GM19239 (cell line): ENCODE results near the gene MBD6.

Experiments used
- DNase-seq: peaks from one replicate; pipeline ENCODE4 v3.0.0; 2011; ENCODE audit warnings: low spot score; ENCODE audit not compliant: insufficient read length
- FAIRE-seq: peaks from 2 replicates; lab custom pipeline; 2011; peaks lifted over from hg19 to GRCh38; lab: Jason Lieb, UNC

Gene MBD6

DNA sequence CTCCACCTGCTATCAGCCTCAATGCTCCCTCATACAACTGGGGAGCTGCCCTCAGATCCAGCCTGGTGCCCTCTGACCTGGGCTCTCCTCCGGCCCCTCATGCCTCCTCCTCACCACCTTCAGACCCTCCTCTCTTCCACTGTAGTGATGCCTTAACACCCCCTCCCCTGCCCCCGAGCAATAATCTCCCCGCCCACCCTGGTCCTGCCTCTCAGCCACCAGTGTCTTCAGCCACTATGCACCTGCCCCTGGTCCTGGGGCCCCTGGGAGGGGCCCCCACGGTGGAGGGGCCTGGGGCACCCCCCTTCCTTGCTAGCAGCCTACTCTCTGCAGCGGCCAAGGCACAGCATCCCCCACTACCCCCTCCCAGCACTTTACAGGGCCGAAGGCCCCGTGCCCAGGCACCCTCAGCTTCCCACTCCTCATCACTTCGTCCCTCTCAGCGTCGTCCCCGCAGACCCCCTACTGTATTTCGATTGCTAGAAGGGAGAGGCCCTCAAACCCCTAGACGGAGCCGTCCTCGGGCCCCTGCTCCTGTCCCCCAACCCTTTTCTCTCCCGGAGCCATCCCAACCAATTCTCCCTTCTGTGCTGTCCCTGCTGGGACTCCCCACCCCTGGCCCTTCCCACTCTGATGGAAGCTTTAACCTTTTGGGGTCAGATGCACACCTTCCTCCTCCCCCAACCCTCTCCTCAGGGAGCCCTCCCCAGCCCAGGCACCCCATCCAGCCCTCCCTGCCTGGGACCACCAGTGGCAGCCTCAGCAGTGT lies 3.2 kb downstream of the MBD6 start:
- DNase-seq (no peak), FAIRE-seq (no peak)

DNA sequence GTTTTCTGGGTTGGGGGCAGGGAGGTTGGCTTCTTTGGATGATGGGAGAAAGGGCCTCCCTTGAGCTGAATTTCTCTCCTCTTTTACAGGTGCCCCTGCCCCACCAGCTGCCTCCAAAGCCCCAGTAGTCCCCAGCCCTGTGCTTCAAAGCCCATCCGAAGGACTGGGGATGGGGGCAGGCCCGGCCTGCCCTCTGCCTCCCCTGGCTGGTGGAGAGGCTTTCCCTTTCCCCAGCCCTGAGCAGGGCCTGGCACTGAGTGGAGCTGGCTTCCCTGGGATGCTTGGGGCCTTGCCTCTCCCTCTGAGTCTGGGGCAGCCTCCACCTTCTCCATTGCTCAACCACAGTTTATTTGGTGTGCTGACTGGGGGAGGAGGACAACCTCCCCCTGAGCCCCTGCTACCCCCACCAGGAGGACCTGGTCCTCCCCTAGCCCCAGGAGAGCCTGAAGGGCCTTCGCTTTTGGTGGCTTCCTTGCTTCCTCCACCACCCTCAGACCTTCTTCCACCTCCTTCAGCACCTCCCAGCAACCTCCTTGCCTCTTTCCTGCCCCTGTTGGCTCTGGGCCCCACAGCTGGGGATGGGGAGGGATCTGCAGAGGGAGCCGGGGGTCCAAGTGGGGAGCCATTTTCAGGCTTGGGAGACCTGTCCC lies 4.0 kb downstream of the MBD6 start:
- no peak for FAIRE-seq

DNA sequence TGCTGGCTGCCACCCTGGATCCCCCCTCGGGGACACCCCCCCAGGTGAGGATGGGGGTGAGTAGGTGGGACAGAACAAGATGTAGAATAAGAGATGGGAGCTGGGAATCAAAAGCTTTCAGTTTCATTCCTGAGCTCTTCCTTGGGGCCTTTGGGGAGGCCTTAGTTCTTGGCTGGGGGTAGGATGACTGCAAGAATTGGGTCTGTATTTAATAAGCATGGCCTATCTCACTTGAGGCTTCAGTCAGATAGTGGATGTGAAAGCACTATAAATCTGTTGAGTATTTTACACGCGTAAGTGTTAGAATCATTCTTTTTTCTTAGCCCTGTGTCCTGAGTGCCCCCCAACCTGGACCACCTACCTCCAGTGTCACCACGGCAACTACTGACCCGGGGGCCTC lies 4.6 kb downstream of the MBD6 start:
- DNase-seq (no peak), FAIRE-seq (no peak)

More for the DNA sequence above, 4.0 kb downstream of the MBD6 start:
- DNase-seq = no peak

DNA sequence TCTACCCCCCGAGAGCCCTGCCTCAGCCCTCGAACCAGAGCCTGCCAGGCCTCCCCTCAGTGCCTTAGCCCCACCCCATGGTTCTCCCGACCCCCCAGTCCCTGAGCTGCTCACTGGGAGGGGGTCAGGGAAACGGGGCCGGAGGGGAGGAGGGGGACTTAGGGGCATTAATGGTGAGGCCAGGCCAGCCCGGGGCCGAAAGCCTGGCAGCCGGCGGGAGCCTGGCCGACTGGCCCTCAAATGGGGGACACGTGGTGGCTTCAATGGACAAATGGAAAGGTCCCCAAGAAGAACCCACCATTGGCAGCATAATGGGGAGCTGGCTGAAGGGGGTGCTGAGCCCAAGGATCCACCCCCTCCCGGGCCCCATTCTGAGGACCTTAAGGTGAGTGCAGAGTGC lies 5.6 kb downstream of the MBD6 start:
- DNase-seq (no peak), FAIRE-seq (no peak)

DNA sequence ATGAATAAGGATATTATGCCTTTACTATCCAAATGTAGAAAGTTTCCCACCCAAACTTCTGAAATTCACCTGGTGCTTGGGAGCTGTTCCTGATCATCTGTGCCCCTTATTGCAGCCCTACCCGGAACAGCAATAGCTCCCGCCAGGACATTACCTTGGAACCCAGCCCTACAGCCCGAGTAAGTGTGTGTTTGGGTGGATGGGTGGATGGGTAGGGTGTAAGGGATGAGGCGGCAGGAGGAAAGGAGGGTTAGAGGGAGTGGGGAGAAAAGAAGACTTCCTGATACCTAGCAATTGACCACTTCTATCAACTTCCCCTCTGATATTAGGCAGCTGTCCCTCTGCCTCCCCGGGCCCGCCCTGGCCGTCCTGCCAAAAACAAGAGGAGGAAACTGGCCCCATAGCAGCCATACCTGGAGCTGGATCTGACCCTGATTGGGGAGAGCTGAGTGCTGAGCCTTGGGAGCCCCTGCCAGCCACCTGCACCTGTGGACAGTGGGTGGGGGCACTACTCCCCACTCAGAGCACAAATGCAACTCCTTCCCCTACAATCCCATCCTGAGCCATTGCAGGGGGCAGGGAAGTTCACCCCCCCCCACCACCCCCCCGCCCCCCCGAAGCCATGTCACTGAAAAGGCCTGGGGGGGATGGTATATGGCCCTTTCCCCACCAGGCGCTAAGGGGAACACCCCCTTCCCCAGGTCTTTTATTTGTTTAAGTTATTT lies 6.4 kb downstream of the MBD6 start:
- FAIRE-seq = no peak

DNA sequence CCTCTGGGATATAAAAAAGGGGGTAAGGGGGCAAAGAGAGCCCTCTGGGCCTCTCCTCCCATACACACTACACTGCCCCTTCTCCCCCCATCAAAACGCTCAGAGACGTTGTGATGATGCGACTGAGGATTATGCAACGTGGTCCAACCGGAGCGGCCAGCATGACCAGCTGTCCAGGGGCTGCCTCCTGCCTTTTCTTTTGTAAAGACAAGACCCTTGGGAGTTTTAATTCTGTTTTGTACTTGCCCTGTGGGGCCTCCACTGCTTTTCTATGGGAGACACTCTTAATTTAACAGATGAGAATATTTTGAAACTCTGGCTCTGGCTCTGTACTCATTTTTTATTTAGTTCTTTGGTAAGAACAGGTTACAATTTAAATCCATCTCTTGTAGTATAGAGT lies 7.2 kb downstream of the MBD6 start:
- no peak for DNase-seq
- no peak for FAIRE-seq

More for the DNA sequence above, 6.4 kb downstream of the MBD6 start:
- DNase-seq = no peak

DNA sequence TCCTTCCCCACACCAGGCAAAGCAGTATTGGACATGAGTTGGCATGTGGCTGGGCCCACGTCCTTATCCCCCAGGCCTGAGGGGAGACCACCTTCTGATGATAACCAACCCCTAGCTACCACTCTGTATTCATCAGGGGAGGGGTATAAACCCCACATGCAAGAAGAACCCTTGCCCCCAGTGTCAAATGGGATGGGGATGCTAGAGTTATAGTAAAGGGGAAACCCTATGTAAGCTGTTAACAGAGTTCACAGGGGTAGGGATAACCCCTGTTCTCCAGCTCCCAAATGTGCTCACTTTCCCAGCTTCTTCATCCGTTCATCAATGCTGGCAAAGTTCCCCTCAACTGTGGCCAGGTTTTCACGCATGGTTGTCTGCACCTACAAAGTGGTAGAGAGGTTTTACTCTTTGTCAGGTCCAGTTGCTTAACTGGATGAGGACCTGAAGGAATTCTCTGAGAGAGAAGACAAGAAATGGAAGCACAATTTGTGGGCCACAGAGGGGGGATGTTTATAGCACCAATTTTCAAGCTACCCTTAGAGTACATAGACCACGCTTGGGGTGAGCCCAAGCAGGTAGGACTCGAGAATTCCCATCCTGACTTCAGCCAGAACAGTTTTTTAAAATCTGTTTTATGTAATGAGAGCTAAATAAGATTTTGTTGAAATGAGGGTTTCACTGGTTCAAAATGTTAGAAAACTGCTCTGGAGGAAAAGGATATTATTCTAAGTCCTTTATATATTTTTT lies 7.9 kb downstream of the MBD6 start:
- FAIRE-seq = no peak

DNA sequence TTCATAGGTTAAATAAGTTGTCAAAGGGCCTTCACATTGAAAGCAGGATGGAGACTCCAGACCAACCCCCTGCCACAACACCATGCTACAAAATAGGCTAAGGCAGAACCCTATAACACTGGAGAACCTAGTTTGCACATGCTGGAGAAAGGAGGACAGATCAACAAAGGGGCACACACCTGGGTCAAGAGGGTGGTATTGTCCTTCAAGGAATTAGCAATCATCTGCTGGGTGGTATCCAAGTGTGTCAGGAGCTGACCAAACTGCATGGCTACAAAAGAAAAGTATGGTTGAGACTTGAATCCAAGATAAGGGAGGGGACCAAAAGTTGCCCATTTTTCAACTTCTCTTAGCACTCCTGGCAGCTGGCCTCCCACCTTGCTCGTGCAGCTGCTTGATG lies 9.2 kb downstream of the MBD6 start:
- no peak for FAIRE-seq

More for the DNA sequence above, 7.9 kb downstream of the MBD6 start:
- DNase-seq = no peak

DNA sequence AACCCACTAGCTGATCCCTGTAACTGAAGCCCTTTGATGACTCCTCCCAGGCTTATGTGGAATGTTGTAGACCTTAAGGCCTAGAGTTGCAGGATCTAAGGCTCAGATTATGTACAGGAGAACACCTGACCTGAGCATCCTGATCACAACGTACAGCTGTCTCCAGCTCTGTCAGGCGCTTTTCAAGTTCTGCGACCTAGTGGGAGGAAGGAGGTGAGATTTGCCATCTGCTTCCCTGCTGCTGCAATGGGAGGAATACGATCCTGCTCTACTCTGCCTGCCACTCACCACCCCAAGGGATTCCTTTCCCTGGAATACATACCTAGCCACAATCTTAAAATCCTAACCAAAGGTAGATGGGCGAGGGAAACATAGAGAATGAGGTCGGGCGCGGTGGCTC lies 10.5 kb downstream of the MBD6 start:
- FAIRE-seq (no peak), DNase-seq (no peak)

More for the DNA sequence above, 9.2 kb downstream of the MBD6 start:
- no peak for DNase-seq

DNA sequence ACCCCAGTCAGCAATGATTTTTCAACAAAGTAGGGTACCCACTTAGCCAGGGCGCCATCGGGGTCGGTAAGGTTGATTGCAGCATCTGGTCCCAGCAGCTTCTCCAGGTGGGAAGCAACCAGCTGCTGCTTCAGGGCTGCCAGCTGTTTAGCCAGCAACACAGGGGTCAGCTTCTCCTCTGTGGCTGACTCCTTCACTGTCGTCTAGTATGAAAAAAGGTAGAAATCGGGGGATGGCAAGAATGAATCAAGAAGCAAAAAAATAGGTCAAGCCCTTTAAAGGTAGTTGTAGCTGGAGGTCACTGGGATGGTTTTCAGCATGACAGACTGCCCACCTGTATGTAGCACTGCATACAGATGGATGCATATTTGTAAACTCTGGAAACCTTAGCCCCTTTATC lies 11.6 kb downstream of the MBD6 start:
- no peak for DNase-seq
- no peak for FAIRE-seq

DNA sequence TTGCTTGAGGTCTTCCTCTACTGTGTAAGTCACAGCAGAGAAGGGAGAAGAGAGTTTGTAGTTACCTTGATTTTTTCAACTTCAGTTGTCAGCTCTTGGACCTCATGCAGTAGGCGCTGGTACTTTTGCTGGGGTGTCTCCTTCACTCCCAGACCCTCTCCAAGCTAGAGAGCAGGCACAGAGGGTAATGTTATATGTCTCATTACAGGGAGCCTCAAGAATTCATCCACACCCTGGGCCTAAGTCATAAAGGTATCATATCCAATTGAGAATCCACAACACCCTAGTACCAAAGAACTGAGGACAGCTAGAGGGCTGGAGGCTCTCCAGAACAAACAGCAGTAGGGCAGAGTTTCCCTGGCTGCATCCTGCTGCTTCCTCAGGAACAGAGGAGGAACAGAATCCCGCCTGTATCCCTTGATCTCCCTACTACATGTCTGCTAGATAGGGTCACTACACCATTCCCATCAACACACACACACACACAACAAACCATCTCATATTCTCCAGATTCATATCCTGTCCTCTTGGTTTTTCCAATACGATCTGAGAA lies 12.4 kb downstream of the MBD6 start:
- FAIRE-seq (no peak), DNase-seq (no peak)

DNA sequence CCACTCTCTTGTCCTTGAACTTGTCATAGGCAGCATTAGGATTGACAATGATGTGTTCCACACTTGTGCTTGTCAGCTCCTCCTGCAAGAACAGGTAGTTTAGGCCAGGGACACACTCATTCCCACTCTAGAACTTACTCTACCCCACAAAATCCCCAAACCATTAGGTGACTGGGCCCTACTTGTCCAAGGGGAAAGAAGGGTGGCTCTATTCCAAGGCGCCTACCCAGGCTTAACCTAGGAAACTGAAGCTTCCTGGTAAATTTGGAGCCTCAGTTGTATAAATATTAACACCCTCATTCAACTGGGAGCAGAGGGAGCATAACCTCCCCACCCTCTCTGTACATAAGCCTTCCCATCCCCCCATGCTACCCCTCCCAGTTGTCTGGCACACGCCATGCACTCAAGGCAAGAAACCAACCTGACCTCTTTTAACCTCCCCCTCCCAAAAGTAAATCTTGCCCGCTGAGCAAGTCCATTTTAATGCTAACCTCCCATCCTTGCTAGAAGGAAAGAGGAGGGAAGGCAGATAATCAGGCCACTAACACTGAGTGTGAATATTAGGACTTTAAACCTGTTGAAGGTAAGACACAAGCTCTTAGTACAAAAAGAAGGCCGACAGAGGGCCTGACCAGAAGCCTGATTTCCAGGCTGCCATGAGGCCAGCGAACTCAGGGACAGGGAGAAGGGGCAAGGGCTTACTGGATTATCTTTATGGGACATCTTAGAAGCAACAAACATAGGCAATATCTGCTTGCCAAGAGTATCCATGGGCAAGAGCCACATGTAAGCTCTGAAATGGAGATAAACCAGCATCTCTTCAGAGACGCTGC lies 13.4 kb downstream of the MBD6 start:
- no peak for DNase-seq

DNA sequence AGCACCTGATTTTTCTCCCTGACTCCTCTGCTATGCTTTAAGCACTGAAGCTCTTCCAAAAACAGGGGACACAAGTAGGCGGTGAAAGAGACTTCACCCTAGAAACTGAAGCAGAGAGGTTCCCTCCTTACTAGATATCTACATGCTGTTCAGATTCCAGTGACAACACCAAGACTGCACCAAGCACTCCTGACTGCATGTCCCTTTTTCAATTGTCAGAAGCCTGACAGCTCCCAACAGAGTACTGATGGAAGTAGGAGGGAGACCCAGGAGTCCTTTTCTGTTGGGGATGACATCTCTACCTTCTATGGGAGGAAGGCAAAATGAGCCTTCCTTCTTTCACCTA lies 13.9 kb downstream of the MBD6 start:
- FAIRE-seq (no peak), DNase-seq (no peak)

More for the DNA sequence above, 13.4 kb downstream of the MBD6 start:
- FAIRE-seq = no peak

DNA sequence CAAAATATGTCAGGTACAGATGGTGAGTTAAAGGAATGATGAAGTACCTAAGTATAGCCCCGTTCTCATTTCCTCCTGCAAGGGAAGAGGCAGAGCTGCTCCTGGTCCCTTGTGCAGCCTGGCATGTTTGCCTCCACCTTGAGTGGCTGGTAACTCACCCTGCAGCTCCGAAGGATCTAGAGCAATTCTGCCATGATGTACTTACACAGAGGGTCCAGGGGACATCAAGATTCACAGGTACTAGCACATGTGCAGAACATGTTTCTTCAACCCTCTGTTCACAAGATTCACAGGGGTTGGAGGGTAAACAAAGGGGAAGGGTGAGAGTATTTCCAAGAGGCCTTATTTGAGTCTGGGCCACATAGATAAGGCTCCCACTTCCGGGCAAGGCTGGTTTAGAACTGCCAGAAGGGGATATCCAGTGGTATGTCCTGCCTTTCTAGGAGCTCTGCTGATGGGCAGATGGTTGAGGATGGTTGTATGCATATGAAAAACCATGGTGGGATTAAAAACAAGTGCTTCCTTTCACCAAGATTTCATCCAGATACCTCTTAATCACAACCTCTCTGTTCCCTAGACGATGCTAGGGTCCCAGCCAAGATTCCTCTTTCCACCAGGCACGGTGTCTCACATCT lies 16.6 kb downstream of the MBD6 start:
- DNase-seq (no peak), FAIRE-seq (no peak)

DNA sequence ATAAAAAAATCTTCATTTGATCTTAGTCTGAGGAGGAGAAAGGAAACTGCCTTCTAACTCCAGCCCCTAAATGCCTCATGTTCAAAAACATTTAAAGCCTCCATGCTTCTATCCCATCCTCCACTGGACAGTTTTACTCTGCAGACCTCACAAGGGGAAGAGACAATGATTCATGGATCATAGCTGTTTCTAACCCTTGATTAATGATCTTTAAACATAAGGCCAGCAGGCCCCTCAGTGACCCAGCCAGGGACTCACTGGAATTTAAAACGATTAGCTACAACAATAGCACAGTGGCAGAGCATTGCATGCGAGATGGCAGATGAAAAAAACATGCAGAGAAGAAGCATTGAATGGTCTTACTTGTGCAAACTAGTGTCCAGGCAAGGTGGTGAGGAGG lies 18.4 kb downstream of the MBD6 start:
- FAIRE-seq = no peak

DNA sequence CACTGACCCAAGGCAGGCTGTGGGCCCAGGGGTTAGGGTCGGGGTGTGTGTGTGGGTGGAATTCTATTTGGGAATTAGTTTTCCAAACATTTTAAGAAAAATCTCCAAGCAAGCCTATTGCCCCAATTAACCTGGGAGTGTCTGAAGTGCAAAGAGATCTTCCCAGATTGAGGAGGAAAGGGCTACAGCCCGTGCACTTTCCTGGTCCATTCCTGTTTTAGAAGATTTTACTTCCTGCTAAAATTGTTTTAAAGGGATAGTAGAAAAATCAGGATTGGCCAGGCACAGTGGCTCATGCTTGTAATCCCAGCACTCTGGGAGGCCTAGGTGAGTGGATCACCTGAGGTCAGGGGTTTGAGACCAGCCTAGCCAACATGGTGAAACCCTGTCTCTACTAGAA lies 19.1 kb downstream of the MBD6 start:
- FAIRE-seq = no peak
- DNase-seq = no peak

More for the DNA sequence above, 18.4 kb downstream of the MBD6 start:
- no peak for DNase-seq

DNA sequence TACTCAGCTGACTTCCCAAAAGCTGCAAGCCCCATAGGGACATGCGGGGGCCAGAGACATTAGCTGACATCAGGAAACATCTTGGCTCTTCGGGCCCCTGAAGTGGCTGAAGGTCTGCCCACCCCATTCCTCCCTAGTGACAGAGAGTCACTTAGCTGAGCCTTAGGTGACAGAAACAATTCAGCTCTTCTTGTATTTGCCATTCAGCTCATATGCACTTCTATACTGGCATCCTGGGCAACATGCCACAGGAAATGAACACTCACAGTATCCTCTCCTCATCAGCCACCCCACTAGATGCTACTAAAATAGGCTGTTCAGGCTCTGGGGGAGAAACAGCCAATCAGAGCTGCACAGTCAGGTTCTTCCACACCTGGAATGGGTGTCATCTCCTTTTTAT lies 21.0 kb downstream of the MBD6 start:
- FAIRE-seq (no peak), DNase-seq (no peak)

DNA sequence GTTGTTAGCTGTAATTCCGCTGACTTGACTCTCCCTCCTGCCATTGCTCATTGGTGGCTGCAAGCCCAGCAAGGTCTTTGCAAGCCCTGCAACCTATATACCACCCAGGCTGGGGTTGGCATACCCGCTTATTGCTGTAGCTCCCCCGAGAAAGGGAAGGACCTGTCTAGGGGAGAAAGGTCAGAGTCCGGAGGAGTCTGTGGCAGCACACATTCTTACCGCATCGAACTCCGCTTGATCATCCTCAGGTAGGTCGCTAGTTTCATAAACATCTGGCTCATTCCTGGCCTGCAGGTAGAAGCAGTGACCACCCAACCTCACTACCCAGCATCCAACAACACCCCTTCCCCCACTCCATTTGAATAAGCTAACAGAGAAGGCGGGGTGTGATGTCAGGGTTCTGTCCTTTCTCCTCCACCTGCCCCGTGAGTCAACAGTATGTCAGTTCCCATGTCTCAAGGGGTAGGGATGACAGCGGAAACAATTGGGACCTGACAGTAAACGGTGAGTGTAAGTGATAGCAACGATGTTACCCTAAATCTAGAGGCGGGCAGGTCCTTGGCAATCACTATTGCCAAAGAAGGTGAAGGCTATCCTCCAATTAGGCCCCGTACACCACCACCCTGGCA lies 23.3 kb downstream of the MBD6 start:
- no peak for FAIRE-seq
- no peak for DNase-seq
